CD4-positive, alpha-beta T cell treated with Interleukin-17A for 1 hour (primary cell): Measurements from ENCODE around the gene TMEM72.
"Not testable (repeated sequence)": the region's sequence is repeated elsewhere in the genome, so short reads cannot be mapped to it uniquely, and the experiment has no call there.

Source experiments
- DNase-seq: peaks from one replicate; pipeline ENCODE4 v3.0.0-alpha.2; 2020

TMEM72 gene

DNA sequence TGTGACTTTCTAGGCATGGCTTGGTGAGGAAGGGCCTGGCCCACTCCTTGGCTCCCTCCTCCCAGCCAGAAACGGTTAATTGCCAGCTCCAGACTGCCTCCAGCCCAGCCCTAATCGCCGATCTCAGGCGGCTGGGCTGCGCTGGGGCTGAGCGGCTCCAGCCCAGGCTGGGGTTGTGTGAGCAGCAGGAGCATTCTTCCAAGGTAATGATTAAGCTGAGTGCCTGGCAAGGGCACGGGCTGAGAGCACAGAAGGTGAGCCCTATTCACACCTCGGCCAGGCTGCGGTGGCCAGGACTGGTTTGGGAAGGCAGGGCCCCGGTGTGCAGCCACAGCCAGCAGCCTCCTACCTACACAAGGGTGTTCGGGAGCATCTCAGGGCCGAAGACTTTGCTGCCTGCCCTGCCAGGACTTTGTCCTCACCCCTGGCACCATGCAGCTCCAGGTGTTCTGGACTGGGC lies at the start of gene TMEM72:
TMEM72 (plus strand) TSS at position 257 of the 460 bp plus-strand sequence; CDS start at position 433, 176 bp downstream.
- no peak for DNase-seq

DNA sequence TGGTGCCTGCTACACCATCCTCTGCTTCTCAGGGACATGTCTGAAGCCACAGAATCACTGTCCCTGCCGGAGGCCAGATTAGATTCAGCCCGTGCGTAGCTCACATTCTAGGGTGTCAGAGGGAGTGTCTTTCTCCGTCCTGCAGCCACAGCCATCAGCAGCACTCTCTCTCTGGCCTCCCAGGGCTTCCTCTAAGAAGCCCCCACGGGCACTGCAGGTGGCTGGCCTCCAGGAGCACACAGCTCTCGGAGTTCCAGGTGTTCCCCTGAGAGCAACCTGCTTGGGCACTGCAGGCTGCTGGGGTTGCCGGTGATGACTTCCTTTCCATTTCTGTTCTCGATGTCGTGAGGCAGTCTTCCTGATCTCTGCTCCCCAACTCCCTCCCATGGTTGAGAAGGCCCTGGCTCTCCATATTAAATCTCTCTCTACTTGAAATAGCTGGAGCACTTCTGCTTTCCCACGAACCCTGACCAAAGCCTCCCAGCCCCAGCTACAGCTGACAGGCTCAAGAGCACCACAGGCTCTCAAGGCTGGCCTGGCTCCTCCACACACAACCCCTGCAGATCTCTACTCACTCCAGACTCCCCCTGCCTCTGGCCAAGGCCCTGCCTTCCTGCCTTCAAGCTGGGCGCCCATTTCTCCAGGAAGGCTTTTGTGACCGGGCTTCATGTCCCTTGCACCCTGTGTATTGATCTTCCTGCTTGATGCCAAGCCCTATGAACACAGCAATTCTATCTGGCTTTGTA lies 49.0 kb upstream of the TMEM72 start:
- no peak for DNase-seq

DNA sequence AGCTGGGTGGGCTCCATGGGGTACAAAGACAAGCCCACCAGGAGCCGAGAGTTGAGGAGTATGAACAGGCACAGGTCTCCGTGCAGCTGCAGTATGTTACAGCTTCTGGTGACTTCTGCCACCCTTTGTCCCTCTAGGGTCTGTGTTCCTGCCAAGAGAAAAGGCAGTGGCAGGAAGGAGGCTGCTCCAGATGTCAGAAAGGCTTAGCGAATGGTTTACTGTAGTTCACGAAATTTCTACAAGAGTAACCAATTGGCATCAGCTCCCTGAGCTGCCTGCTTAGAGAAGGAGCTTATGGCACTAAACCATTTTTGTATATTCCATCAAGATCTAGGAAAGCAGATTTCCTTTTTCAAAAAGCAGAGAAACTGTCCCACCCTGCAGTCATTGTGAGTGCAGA lies 48.2 kb upstream of the TMEM72 start:
- DNase-seq, result no peak

DNA sequence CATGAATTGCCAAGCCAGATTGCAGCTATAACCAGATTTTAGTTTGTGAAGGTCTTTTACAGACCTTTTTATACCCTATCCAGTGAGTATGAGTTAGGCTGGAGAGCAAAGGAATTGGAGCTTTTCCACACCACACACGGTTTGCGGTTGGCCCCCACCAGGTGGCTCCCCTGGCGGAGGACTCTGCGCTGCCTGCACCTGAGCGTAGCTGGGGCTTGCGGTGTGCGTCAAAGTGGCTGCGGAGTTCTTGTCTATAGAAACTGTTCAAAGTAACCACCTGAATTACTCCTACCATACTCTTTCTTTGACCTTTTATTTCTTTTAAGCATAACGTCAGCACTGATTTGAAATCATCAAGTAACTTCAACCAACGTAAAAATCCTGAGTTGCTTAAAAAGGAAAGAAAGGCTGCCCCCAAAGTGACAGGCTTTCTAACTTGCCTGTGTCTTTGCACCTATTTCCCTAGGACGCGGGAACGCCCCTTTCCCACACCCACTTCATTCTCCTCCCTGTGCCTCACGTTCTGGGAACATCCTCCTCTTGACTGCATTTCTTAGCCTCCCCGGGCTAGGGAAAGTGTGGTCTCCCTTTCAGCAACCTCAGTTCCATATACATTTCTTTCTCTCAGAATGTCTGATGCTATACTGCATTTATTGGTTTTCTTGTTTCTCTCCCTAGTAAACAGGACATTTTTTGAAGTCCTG lies 47.6 kb upstream of the TMEM72 start:
- DNase-seq, result no peak

DNA sequence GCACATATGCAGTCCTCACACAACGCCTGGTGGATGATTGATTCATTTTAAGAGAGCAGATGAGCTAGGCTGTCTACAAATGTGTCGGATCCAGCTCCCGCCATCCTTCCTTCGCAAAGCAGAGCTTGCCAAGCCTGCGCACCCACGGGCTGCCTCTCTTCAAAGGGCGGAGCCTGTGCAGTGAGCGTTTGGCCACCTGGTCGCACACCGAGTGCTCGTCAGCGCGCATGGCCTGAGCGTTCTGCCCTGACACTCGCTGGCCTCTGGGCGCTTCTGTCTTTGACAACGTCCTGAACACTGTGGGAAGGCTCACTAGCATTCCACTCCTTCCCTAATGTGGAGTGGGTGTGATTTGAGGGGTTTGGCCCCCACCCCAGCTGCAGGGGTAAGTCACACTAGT lies 47.1 kb upstream of the TMEM72 start:
- no peak for DNase-seq

DNA sequence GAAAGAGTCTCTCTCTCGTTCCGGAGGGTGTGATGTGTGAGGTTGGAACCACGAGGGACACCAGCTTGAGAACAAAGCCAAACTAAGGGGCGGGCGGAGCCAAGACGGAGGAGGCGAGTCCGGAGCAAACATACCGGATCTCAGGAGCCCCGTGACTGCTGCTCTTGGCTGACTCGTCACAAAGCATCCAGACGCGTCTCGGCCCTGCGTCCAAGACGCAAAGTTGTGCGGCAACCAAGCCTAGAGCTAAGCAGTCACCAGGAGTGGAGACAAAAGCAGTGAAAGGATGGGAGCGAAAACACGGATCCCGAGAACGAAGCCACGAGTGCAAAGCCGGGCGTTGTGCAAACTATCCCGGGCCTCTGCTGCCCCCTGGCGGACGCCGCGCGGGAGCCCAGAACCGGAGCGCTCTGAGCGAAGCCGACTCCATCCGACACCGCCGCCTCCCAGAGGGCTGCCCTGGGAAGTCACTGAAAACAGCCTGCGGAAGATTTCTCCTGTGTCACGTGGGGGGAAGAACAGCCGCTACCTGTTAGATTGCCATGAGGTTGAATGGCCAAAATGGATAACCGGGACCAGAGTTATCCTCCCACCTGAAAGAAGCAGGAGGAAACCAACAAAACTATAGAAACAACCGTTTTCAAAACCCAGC lies 46.4 kb upstream of the TMEM72 start:
- peak; percentile 75 for DNase-seq

DNA sequence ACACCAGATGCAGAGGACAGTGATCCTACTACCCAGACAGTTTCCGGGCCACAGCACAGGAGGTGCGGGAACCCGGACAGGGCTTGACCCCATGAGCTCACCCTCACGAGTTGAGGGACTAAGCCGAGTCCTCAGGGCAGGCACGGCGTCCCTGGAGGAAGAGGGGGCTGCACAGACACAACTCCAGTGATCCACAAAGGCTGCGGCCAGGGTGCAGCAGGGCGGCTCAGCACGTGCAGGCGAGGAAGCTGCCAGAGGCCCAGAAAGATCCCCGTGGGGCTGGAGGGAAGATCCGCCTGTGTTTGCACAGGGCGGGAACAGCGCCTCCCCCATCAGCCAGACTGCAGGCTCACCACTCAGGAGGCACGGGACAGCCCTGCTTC lies 45.9 kb upstream of the TMEM72 start:
- no peak for DNase-seq

DNA sequence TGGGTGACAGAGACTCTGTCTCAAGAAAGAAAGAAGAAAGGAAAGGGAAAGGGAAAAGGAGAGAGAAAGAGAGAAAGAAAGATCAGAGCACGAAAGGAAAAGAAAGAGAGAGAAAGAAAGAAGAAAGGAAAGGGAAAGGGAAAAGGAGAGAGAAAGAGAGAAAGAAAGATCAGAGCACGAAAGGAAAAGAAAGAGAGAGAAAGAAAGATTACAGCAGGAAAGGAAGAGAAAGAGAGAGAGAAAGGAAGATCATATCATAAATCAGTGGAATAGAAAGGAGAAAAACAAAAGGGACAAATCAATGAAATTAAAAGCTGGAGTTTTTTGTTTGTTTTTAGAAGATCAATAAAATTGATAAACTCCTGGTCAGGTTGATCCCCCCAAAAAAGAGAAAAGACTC lies 44.8 kb upstream of the TMEM72 start:
- DNase-seq, result not testable (repeated sequence)

DNA sequence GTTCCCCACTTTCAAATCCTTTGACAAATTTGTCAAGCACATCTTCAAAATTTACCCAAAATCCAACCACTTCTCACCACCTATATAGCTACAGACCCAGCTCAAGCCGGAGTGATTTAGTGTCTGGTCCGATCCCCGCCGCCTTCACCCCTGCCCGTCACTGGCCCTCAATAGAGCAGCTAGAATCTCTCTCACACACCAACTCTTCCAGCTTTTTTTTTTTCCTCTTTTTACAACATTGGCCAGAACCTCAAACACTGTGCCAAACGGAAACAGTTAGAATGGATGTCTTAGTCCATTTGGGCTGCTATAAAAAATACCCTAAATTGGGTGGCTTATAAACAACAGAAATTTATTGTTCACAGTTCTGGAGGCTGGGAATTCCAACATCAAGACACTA lies 41.1 kb upstream of the TMEM72 start:
- no peak for DNase-seq

DNA sequence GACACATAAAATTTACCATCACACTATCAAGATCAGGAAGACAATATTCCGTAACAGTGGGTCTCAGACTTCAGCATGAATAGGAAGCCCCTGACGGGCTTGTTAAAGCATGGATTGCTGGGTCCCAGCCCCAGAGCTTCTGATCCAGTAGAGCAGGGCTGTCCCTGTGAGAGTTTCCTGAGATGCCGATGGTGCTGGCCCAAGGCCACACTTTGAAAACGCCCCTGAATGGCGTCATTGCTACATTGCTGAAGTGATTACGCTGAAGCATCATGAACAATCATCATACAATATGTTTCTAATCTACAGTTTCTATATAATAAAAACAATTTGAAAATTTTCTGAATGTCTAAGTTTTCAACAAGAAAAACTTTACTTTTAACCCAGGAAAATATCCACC lies 38.0 kb upstream of the TMEM72 start:
- DNase-seq, result no peak

DNA sequence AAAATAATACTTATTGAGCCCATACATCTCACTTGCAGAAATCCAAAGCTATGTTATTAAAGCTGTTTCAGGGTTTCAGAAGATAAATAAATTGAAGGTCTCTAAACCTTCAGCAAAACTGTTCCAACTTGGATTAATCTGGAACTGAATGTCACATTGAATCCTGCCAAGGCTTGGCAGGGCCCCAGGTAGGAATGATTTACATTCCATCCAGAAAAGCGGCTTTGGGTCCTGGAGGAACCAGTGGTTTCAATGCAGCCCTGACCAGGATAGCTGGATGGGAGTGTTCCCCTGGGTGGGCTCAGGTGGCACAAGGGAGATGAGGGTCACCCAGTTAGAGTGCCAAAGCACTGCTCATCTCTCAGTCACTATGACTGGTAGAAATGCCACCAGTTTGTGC lies 37.0 kb upstream of the TMEM72 start:
- no peak for DNase-seq

DNA sequence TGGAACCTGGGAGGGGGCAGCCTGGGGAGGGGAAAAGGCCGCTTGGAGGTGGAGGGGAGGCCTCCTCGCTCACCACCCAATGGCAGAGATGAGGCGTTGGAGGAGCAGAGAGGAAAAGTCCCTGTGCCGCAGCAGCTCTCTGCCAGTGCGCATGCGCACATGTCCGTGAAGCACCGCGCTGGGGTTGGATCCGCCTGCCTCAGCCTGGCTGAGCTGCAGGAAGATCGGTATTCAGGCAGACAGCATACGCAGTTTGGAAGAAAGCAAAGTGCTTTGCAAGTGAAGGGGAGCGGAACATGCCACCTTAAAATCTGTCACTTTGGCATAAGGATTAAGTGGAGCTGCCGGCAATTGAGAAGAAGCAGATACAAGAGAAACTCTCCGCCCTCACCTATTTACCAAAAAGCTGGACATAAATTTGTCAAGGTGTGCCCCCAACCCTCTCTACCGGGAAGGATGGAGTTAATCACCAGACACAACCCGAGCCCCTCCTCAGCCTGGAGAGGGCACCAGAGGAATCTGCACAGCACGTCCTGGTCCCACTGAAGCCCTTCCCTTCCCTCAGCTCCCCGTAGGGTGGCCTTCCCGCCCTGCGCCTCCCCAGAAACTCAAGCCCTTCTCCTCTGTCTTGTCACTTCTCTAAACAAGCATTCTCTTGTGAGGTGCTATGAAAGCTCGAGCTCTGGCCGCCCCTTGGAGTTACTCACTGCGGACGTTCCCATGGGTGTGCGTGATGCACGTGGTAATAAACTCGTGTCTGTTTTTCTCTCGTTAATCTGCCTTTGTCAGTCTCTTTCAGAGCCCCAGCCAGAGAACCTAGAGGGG lies 32.2 kb upstream of the TMEM72 start:
- DNase-seq, result peak; percentile 76

DNA sequence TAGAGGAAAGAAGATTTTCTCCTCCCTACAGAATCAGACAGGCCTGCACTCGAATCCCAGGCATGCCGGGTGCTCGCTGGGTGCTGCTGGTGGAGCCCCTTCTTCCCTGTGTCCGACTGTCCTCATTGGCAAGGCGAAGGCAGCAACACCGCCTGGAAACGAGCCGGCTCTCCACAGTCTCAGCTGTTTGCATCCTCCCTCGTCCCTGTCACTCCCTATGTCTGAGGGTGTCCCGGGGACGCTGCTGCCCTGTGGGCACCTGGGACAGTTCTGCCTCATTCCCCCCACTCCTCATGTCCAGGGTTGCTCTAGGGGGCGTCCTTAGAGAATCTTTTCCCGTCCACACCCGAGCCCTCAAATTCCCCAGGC lies 31.6 kb upstream of the TMEM72 start:
- no peak for DNase-seq

DNA sequence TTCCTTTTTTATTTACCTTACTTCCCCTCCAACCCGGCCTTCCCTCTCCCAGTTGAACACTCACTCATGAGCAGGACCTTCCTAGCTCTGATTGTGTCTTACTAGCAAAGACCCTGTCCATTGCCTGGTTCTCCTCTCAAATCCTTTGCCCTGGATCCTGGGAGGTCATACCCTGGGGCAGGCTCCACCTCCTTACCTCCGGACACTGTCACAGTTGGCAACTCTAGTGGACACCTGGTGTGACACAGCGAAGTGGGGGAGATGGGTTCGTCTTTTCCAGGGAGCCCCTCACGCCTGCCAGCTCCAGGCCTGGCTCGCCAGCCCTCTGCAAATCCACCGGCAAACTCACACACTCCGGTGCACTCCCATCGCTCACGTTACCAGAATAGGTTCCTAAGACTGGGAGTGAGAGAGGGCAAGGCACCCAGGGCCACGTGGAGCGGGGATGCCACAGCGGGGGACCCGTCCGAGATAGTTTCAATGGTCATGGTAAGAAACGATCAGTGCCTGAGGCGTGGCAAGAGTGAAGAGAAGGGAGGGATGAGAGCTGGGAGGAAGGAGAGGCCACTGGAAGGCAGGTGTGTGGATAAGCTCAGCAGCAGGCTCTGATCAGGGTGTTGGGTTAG lies 30.9 kb upstream of the TMEM72 start:
- DNase-seq, result no peak

DNA sequence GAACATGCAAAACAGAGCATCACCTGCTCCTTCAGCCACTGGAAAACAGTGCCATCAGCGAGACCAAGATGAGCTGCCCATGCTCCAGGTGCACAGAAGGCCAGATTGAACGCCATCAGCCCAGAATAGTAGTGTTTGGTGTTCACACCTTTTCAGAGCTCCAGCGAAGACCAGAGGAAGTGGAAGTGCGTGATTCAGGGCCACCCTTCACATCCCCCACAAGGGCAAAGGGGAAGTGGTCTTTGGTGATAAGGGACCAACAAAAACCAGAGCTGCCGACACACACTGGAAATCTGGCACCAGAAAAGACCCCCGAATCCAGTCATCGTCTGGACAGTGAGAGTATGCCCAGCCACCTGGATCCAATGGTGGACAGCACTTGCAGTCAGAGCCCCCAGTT lies 29.5 kb upstream of the TMEM72 start:
- DNase-seq, result no peak

DNA sequence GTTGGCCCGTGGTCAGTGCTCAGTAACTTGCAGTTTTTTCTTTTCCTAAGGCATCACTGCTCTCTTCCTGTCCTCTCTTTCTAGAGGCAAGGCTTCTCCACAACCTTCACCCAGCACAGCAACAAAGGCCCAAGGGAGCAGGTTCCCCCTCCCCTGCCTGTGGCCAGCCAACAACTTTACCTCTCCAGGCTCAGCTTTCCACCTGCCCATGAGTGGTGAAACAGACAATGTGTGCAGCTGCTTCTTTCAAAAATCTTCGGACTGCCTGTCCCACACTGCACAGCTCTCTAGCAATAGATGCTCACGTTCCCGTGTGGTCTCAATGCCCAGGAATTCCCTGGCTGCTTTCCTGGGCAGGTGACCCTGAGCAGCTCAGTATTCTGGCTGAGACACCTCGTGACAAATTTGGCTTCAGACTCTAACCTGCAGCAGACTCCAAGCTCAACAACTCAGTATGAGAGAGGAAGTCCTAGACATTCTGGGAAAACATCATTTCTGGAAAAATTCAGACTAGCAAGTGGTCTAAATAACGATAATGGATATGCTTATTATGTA lies 28.9 kb upstream of the TMEM72 start:
- no peak for DNase-seq

DNA sequence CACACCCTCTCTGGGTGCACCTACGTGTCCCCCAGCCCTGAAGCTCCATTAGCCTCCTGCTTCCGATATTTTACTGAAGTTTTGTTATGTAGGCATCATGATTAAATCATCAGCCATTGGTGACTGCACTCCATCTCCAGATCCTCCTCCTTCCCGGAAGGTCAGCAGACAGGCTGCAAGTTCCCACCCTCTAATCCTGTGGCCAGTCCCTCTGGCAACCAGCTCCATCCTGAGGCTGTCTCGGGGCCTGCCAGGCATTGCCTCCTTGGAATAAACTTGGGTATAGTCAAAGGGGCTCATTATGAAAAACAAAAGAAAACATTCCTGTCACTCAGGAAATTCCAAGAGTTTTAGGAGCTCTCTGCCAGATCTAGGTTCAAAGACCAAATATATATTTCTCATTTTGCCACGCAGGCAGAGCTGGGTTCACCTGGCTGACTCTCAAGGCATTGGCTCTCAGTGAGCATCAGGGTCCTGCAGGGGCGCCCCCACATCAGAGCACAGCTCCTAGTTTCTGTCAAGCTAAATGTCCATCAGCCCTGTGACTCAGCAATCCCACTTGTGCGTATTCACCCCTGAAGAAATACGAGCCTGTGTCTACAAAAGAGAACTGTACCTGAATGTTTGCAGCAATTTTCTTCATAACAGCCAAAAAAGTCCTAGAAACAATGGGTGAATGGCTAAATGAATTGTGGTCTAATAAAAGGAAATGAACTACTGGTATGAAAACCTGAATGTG lies 27.4 kb upstream of the TMEM72 start:
- DNase-seq, result no peak

DNA sequence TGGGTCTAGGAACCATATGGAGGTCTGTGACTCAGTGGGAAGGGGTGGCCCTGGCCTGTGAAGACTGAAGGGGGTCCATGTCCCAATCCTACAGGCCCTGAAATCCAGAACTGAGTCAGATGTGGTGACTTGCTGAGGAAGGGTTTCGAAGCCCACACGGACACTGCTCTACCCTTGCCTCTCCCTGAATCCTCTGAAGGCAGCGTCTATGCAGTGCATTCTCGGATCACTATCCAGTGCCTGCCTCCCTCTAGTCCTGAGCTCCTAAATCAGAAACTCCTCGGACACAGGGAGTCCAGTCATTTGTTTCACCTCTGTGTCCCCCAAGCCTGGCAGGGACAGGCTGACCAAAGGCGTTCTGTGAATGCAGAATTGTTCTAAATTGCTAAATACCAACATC lies 25.4 kb upstream of the TMEM72 start:
- DNase-seq, result no peak

DNA sequence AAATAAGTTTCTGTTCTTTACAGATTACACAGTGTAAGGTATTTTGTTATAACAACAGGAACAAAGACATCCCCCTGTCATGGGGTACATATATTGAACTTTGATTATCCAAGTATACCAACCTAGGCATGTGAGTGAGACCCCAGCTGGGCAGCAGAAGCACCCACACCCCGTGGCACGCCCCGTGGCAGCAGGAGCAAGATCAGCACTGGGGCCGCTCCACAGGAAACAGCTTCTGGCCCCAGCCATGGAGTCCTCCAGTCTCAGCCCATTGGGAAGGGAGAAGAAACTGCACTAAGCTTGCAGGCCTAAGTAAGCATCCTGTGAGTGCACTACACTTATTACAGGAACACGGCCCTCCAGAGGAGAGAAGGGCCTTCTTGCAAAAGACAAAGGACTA lies 24.2 kb upstream of the TMEM72 start:
- no peak for DNase-seq

DNA sequence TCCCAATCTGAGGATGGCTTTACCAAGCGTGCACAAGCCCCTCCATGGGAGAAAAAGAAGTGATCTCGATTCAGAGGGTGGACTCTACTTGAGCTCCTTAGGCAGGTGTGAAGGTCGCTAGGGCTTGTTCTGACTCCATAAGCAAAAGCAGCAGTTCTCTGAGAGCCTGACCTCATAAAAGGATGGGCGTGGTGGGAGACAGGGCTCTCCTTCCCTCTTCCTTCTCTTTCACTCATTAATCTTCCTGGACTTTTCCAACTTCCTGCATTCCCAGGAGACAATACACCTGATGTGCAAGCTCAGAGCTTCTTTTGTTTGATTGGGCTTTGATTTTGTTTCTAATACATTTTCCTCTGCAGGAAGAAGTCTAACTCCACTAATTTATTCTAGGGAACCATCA lies 22.3 kb upstream of the TMEM72 start:
- DNase-seq, result no peak

DNA sequence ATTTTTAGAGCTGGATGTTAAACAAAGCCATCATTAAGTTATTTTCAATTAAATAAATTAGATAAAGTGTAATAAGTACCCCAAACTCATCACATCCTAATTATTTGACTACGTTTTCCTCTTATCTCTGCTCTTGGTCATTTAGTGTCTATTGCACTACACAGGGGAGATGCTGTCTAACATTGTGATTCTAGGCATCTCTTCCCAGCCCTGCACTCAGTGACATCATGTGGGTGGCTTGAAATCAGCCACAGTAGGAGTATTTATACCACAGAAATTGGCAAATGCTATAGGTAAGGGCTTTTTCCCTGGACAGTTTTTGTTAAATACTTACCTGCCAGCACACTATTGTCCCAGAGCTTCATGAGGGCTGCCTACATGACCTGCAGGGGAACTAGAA lies 21.3 kb upstream of the TMEM72 start:
- no peak for DNase-seq
